NCI-H446 (cell line): ENCODE results near the gene MYBPC2.
"Not testable (repeated sequence)": the region's sequence is repeated elsewhere in the genome, so short reads cannot be mapped to it uniquely, and the experiment has no call there.

ENCODE experiments used
- DNase-seq, 2 experiments: peaks; one replicate each; lab custom pipeline; 2025; lab: John Stamatoyannopoulos, UW

MYBPC2 gene

GRCh38 chr19:50432221-50433028 is at the start of gene MYBPC2:
MYBPC2 (plus strand) TSS chr19:50432892; CDS start chr19:50432954, 62 bp downstream.
- DNase-seq, result peak in 1 of 2 experiments; percentile 41

- no peak for DNase-seq
Measured at GRCh38 chr19:50383001-50383851, 49.5 kb upstream of the MYBPC2 start.

- DNase-seq, result peak; percentile 90 to 98
Measured at GRCh38 chr19:50383852-50384684, 48.6 kb upstream of the MYBPC2 start, which contains the start of gene POLD1. POLD1 (plus strand) TSS chr19:50384347; CDS start chr19:50398852, 14,505 bp downstream.

- DNase-seq, result no peak
Measured at GRCh38 chr19:50384685-50385535, 47.8 kb upstream of the MYBPC2 start.

- DNase-seq, result no peak
Measured at GRCh38 chr19:50387176-50387867, 45.4 kb upstream of the MYBPC2 start.

GRCh38 chr19:50387868-50388245 is 44.8 kb upstream of the MYBPC2 start:
- DNase-seq, result no peak

GRCh38 chr19:50390295-50390694 is 42.4 kb upstream of the MYBPC2 start:
- not testable (repeated sequence) for DNase-seq

- DNase-seq, result not testable (repeated sequence)
Measured at GRCh38 chr19:50390952-50391351, 41.7 kb upstream of the MYBPC2 start.

- no peak for DNase-seq
Measured at GRCh38 chr19:50392759-50393158, 39.9 kb upstream of the MYBPC2 start.

- no peak for DNase-seq
Measured at GRCh38 chr19:50393589-50393988, 39.1 kb upstream of the MYBPC2 start.

- DNase-seq, result no peak
Measured at GRCh38 chr19:50394017-50394416, 38.7 kb upstream of the MYBPC2 start.

GRCh38 chr19:50398675-50399367 is 33.9 kb upstream of the MYBPC2 start:
- DNase-seq, result no peak

- DNase-seq, result no peak
Measured at GRCh38 chr19:50399368-50399745, 33.3 kb upstream of the MYBPC2 start.

- no peak for DNase-seq
Measured at GRCh38 chr19:50401605-50402450, 30.9 kb upstream of the MYBPC2 start.

- DNase-seq, result no peak
Measured at GRCh38 chr19:50402544-50403301, 30.0 kb upstream of the MYBPC2 start.

GRCh38 chr19:50406156-50406820 is 26.4 kb upstream of the MYBPC2 start:
- no peak for DNase-seq

- no peak for DNase-seq
Measured at GRCh38 chr19:50406829-50407228, 25.9 kb upstream of the MYBPC2 start.

GRCh38 chr19:50409347-50409746 is 23.3 kb upstream of the MYBPC2 start:
- DNase-seq, result no peak
